Body of pancreas (tissue), 4 donors: ENCODE results near the gene PRND. TPM values are rescaled to one million over a fixed set of nuclear protein-coding genes. Genes with fewer than 3 reads are reported as not detected.

ENCODE experiments used
- ATAC-seq: fragments of 150-250 bp; one replicate; pipeline ENCODE4 v1.9.1; 2016
- DNase-seq, 4 donors: peaks; one replicate each; pipeline ENCODE4 v3.0.0-alpha.2; 2019
- H3K27ac ChIP-seq, 4 donors: fragments of 200-600 bp; sonication (generic); 1 replicate in 3 of 4; 2 replicates in 1 of 4; pipeline versions ENCODE4 v1.5.1 to v1.6.1; 2016 to 2019; ENCODE audit warnings: mild to moderate bottlenecking in 1 of 4, mixed read lengths in 1 of 4, moderate library complexity in 1 of 4
- H3K27me3 ChIP-seq, 2 donors: fragments of 200-600 bp; sonication (generic); one replicate each; pipeline ENCODE4 v1.6.0; 2016; ENCODE audit warnings: mild to moderate bottlenecking in 1 of 2
- H3K36me3 ChIP-seq, 2 donors: fragments of 200-600 bp; sonication (generic); replicated peaks in 1 of 2; 2 replicates each; pipeline ENCODE4 v1.5.1; 2016; ENCODE audit warnings: low read depth in 2 of 2; ENCODE audit not compliant: insufficient read depth in 1 of 2
- H3K4me1 ChIP-seq: fragments of 200-600 bp; sonication (generic); one replicate; pipeline ENCODE4 v1.6.0; 2016
- H3K4me3 ChIP-seq, 2 donors: fragments of 200-600 bp; sonication (generic); 1 replicate in 1 of 2; 2 replicates in 1 of 2; pipeline ENCODE4 v1.5.1; 2016 to 2019
- H3K9me3 ChIP-seq, 3 donors: fragments of 200-600 bp; sonication (generic); 1 replicate in 2 of 3; 2 replicates in 1 of 3; pipeline ENCODE4 v1.5.1; 2016
- CTCF ChIP-seq, 7 experiments: fragments of 450-650 bp in 4 of 7; fragments of 200-600 bp in 3 of 7; sonication (generic) in 3 of 7; IDR thresholded peaks; one replicate each; pipeline ENCODE4 v1.5.1; 2016 to 2019; ENCODE audit warnings: antibody characterized with exemption in 7 of 7
- POLR2A ChIP-seq, 3 donors: fragments of 450-650 bp; IDR thresholded peaks; one replicate each; pipeline ENCODE4 v1.6.1; 2016; ENCODE audit warnings: antibody characterized with exemption in 3 of 3, mild to moderate bottlenecking in 2 of 3
- WGBS, 2 donors: methylation state at CpG; one replicate each; pipeline ENCODE4 v1.1.5; 2017; 5-methylcytosine and 5-hydroxymethylcytosine counted together
- intact Hi-C: fragments of 100-400 bp; cut with DNase I; formaldehyde crosslinking; loops from one replicate; pipeline ENCODE4 v1.15.1; 2023
- total RNA-seq, 2 donors: library from RNA; depleted of rRNA; stranded (reverse); fragments of >200 nt; gene quantifications; one replicate each; pipeline ENCODE4 v1.1.0, GENCODE V29; 2016

The PRND gene
- not detected for total RNA-seq

GRCh38 chr20:4721719-4722118 is at the start of gene PRND:
TSS of gene PRND (plus strand) at chr20:4721909. CDS start at chr20:4724552, 2,643 bp downstream.
- intact Hi-C loops = loop anchor here (2.0 kb wide), 1 partner anchor 115 kb away; no protein-coding TSS in a partner anchor

GRCh38 chr20:4672948-4673347 is 48.8 kb upstream of the PRND start:
- H3K9me3 ChIP-seq = no peaks in the 10 kb centered on the region
- H3K36me3 ChIP-seq = no peaks in the 10 kb centered on the region
- WGBS, 2 donors = 85 to 87% methylated on average over 5 of the region's 5 CpGs
- H3K27me3 ChIP-seq = no peaks in the 10 kb centered on the region
- H3K27ac ChIP-seq = no peak overlapping the region
- ATAC-seq (no peak), DNase-seq (no peak)
- H3K4me3 ChIP-seq = no peak overlapping the region
- intact Hi-C loops = no loop called here
- TF ChIP-seq POLR2A (IDR thresholded peaks at IDR 0.05) (no peak), CTCF (IDR thresholded peaks at IDR 0.05) (no peak)
- no peaks in the 10 kb centered on the region for H3K4me1 ChIP-seq

More at GRCh38 chr20:4721719-4722118, at the start of gene PRND:
- Histone ChIP-seq H3K27me3 (no peaks in the 10 kb centered on the region), H3K27ac (no peak within 1 kb of the TSS), H3K4me3 (no peak within 1 kb of the TSS), H3K4me1 (peaks cover 11% of the 10 kb centered on the region), H3K9me3 (no peaks in the 10 kb centered on the region), H3K36me3 (no peaks in the 10 kb centered on the region)
- TF ChIP-seq POLR2A (IDR thresholded peaks at IDR 0.05) (no peak), CTCF (IDR thresholded peaks at IDR 0.05) (no peak)
- ATAC-seq (no peak), DNase-seq (no peak)
- WGBS, 2 donors = 54 to 69% methylated on average over 5 to 8 of the region's 8 CpGs

GRCh38 chr20:4673371-4674001 is 48.2 kb upstream of the PRND start:
- intact Hi-C loops = no loop called here

GRCh38 chr20:4674672-4675071 is 47.0 kb upstream of the PRND start:
- intact Hi-C loops = no loop called here
- ATAC-seq (no peak), DNase-seq (no peak)
- no peak overlapping the region for H3K27ac ChIP-seq
- TF ChIP-seq CTCF (IDR thresholded peaks at IDR 0.05) = no peak
- TF ChIP-seq POLR2A (IDR thresholded peaks at IDR 0.05) = no peak
- no peaks in the 10 kb centered on the region for H3K36me3 ChIP-seq
- H3K4me1 ChIP-seq = no peaks in the 10 kb centered on the region
- H3K9me3 ChIP-seq = no peaks in the 10 kb centered on the region
- H3K4me3 ChIP-seq = no peak overlapping the region
- H3K27me3 ChIP-seq = no peaks in the 10 kb centered on the region

More at GRCh38 chr20:4673371-4674001, 48.2 kb upstream of the PRND start:
- no peak overlapping the region for H3K27ac ChIP-seq
- WGBS, 2 donors = 43 to 48% methylated on average over 5 of the region's 5 CpGs
- H3K36me3 ChIP-seq = no peaks in the 10 kb centered on the region
- H3K4me1 ChIP-seq = no peaks in the 10 kb centered on the region
- H3K4me3 ChIP-seq = no peak overlapping the region
- no peaks in the 10 kb centered on the region for H3K27me3 ChIP-seq
- DNase-seq (no peak), ATAC-seq (no peak)
- TF ChIP-seq CTCF (IDR thresholded peaks at IDR 0.05) (no peak), POLR2A (IDR thresholded peaks at IDR 0.05) (no peak)
- H3K9me3 ChIP-seq = no peaks in the 10 kb centered on the region

- DNase-seq = no peak
- TF ChIP-seq POLR2A (IDR thresholded peaks at IDR 0.05) (no peak), CTCF (IDR thresholded peaks at IDR 0.05) (no peak)
- intact Hi-C loops = no loop called here
- 64 to 86% methylated on average over 2 of the region's 2 CpGs for WGBS, 2 donors
- H3K4me1 ChIP-seq = no peaks in the 10 kb centered on the region
- H3K4me3 ChIP-seq = no peak overlapping the region
- no peak overlapping the region for H3K27ac ChIP-seq
- no peak for ATAC-seq
- no peaks in the 10 kb centered on the region for H3K27me3 ChIP-seq
- no peaks in the 10 kb centered on the region for H3K9me3 ChIP-seq
- no peaks in the 10 kb centered on the region for H3K36me3 ChIP-seq
Measured at GRCh38 chr20:4677846-4678245, 43.9 kb upstream of the PRND start.
